SKM-1 treated with dmso at 0.1 percent for 144 hours (cell line): ENCODE results near the gene MARS1.
"Not testable (repeated sequence)": the region's sequence is repeated elsewhere in the genome, so short reads cannot be mapped to it uniquely, and the experiment has no call there.

ENCODE experiments used
- DNase-seq: peaks from one replicate; lab custom pipeline; 2025; ENCODE audit not compliant: unreplicated experiment; lab: John Stamatoyannopoulos, UW

MARS1 gene

DNA sequence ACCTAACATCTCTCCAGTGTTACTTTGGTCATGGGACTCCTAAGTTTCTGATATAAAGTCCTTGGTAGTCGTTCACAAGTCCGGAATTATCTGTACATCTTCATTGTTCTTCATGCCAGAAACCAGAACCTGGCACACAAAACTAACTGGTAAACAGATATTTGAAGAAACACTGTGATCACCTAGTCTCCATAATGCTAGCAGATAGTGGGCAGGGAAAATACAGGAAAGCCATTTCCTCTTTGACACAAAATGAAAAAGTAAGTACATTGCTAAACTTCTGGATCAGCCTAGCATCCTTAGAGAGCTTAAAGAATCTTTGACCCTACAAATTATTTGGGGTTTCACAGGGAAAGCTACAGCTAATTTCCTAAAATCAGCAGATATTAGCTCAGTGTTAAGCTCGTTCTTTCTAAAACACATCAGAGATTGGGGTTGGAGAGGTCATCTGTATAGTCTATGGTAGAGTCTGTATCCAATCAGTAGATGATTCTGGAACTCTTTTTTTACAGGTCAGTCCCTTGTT lies 27.6 kb downstream of the MARS1 start:
- DNase-seq: no peak

DNA sequence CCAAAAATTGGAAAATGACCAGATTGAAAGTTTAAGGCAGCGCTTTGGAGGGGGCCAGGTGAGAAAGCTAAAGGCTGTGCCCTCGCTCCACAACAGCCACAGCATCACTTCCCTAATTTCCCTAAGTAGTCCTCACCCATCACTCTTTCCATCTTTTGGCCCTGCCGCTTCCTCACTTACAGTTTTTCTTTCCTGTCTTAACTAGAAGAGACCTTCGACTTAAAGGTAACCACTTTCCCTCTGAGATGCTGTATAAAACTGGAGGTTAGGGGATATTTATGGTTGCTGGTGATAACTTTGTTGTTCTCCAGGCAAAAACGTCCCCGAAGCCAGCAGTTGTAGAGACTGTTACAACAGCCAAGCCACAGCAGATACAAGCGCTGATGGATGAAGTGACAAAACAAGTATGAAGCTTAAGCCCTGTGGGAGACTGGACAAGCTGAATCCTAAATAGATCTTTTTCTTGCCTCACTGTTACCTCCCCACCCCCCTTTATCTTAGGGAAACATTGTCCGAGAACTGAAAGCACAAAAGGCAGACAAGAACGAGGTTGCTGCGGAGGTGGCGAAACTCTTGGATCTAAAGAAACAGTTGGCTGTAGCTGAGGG lies 28.2 kb downstream of the MARS1 start:
- no peak for DNase-seq

DNA sequence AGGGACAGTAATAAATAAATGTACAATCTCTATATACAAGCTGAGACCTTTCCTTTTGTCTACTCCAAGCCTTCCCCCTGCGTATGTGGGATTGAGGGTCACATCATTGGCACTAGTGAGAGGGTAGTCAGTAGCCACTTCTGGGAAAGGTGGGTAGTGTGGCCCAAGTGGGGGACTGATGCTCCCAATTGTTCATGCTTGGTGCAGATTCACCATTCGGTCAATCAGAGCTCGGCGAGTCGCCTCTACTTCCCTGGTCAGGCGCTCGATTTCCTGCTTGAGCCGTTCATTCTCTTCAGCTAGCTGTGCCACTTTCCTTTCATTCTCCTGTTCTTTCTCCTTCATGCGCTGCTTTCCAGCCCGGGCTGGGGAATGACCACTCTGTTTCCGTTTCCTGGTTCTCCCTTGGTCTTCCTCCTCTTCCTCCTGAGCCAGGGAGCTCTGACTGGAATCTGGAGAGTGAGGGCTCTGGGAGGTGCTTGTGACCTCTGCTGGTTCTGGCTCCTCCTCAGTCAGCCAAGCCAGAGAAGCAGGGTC lies 28.8 kb downstream of the MARS1 start:
- no peak for DNase-seq

DNA sequence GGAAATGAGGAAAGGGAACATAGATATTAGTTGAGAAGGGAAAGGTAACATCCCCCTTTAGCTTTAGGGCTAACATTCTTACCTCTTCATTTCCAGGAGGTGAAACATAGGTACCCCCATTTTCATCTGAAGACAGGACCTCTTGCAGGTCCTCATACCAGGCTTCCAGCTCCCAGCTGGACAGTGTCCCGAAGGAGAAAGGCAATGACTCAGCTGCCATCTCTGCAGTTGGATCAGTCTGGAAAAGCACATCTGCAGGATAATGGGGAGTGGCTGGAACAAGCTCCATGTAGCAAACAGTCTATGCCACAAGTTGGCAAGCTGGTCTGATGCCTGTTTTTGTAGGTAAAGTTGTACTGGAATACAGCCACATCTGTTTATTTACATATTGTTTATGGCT lies 29.3 kb downstream of the MARS1 start:
- DNase-seq: no peak

DNA sequence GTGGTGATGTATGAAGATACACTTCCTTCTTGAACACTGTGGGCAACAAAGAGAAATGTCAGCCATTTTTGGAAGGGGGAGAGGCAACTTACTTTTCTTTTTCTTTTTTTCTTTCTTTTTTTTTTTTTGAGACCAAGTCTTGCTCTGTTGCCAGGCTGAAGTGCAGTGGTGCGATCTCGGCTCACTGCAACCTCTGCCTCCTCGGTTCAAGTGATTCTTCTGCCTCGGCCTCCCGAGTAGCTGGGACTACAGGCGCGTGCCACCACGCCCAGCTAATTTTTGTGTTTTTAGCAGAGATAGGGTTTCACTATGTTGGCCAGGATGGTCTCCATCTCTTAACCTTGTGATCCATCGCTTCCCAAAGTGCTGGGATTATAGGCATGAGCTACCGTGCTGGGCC lies 29.9 kb downstream of the MARS1 start:
- DNase-seq: not testable (repeated sequence)

DNA sequence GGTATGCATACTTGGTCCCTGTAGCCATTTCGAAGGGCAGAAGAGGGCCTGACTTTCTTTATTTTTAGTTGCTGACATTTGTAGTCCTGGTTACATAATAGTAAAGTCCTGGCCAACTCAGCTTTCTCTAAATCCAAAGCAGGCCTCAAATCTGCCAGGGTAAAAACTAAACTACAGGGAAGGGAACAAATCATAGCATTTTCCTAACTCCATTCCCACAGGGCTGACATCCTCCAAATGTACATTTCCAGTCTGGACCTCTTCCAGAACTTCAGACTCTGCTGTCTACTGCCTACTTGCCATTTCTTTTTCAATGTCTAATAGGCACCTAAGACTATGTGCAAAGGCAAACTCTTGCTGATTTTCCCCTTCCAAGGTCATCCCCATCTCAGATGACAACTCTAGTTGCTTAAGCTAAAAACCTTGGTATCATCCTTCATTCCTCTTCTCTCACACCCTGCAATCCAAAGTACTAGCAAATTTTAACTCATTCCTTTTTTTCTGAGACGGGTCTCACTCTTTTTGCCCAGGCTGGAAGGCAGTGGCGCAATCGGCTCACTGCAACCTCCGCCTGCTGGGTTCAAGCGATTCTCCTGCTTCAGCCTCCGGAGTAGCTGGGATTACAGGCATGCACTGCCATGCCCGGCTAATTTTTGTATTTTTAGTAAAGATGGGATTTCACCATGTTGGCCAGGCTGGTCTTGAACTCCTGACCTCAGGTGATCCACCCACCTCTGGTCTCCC lies 30.5 kb downstream of the MARS1 start:
- DNase-seq: no peak

DNA sequence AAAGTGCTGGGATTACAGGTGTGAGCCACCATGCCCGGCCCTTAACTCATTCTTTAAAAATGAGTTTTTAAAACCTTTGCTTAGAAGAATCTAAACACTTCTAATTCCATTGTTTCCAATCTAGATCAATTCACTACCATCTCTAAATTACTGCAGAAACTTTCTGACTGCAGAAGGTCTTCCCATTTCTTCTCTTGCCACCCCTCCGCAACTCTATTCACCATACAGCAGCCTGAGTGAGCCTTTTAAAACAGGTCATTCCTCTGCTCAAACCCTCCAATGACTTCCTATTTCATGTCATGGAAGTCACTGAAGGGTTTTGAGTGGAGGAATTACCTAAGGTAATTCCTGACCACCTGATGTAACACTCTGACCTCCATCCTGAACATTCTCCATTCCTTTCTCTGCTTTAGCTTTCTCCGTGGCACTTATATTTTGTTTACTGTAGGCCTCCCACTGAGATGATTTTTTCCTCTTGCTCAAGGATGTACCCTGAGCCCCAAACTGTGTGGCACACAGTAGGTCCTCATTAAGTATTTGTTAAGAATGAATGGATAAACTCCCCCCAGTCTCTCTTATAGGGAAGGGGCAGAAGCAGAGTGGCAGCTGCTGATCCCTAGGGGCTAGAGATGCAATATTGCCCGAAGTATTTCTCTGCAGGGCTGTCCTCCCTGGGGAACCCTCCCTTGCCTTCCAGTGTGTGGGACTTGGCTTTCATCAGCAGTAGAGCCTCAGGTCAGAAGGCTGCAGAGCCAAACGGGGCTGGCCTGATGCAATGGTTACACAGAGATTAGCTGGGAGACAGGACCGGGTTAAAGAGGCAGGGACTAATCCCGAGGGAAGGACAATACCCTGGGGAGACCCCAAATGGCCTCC lies 31.3 kb downstream of the MARS1 start:
- no peak for DNase-seq

DNA sequence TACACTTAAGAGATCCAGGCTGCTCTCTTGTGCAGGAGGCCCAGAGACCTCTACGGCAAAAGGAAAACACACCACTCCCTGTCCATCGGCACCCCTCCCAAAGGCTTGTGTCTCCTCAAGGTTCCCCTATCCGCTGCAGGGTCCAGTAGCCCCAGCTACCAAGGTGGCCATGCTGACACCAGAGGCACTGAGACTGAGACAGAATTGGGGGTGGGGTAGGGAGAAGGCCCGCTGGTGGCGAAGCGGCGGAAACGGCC lies 31.9 kb downstream of the MARS1 start:
- DNase-seq: no peak

DNA sequence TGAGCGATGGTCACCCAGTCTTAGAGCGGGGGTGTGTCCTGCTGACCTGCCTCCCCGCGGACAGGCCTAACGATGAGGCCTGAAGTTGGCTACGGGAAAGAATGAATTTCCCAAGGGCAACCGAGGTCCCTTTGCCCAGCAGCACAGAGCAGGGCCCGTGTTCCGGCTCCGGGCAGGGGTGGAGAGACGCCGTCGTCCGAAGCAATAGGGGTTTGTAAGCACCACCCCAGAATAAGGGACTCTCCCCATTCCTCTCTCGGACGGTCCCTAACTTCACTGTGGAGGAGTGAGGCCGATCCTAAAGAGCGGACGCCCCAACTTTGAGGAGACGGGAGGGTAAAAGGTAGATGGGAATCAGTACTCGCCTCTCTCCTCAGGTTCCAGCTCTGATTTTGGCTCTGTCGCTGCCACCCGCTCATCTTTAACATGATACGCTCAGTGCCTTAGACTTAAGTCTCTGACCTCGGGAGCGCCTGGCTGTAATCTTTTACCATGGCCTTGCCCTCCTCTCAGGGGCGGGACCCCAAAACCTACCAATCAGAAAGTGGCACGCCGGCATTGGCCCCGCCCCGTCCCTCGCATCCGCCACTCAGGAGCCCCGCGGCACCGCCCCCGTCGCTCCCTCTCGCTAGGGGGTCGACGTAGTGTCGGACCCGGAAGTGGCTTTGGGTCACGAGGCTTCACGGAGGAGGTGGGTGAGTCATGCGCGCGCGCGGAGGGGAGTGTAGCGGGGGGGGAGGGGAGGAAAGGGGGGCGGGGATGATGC lies 32.4 kb downstream of the MARS1 start, which contains the start of gene DDIT3:
TSS of gene DDIT3 (minus strand) at position 462 of the 766 bp plus-strand sequence. CDS start 3,108 bp downstream, outside the sequence.
- peak; percentile 81 for DNase-seq

DNA sequence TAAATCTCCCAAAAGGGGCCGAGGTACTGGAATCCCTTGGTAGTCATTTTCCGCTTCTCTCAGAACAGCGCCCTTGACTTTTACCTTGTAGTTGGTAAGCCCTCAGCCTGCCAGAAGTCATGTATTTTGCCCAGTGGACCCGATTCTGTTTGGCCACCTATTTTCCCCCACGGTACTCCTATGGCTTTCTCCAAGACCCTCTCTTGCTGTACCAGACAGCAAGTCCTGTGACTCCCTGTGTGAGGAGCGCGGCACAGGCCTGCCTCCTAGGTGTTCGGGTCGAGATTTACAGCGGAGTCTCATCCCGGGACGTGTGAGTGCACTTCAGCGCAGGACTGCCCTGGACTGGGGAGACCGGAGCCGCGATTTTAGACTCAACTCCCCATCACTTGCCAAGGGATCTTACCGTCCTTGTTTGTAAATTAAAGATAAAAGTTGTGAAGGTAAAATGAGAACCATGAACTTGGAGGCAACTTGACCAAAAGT lies 33.7 kb downstream of the MARS1 start:
- no peak for DNase-seq

DNA sequence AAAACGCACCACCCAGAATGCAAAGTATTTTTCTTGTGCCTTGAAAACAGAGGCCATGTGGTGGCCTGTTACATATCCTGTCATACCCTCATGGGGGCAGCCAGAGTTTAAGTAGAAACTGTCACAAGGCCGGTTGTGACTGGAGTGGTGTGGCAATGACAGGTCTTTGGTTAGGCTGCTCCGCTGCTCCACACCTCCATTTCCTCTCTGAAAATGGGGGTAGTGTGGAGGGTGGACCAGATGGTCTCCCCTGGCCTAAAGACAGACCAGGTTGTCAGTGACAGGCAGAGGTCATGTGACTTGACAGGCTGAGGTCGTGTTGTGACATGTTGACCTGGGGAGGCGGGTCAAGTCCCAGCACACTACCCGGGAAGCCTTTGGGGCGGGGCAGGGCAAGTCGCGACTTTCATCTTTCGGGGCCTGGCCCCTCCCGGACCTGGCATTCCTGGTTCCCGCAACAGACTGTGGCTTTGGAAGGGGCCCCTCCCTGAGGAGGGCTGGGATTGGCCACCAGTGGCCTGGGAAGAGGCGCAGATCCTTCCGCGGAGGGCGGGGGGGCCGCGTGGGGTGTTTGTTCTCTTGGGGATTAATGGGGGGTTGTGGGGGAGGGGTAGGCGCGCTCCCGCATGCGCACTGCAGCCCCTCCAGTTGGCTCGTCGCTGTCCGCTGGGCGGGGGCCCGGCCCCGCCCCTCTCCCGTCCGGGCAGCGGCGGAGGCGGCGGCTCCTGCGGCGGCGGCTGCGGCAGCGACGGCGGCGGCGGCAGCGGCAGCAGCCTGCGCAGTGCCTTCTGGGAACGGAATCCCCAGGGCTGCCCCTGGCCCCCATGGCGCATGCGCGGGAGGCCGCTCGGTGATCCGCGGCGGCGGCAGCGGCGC lies 34.4 kb downstream of the MARS1 start, which contains the start of gene MBD6:
TSS of gene MBD6 (plus strand) at position 814 of the 876 bp plus-strand sequence. CDS start 1,480 bp downstream, outside the sequence.
- DNase-seq: peak; percentile 52

DNA sequence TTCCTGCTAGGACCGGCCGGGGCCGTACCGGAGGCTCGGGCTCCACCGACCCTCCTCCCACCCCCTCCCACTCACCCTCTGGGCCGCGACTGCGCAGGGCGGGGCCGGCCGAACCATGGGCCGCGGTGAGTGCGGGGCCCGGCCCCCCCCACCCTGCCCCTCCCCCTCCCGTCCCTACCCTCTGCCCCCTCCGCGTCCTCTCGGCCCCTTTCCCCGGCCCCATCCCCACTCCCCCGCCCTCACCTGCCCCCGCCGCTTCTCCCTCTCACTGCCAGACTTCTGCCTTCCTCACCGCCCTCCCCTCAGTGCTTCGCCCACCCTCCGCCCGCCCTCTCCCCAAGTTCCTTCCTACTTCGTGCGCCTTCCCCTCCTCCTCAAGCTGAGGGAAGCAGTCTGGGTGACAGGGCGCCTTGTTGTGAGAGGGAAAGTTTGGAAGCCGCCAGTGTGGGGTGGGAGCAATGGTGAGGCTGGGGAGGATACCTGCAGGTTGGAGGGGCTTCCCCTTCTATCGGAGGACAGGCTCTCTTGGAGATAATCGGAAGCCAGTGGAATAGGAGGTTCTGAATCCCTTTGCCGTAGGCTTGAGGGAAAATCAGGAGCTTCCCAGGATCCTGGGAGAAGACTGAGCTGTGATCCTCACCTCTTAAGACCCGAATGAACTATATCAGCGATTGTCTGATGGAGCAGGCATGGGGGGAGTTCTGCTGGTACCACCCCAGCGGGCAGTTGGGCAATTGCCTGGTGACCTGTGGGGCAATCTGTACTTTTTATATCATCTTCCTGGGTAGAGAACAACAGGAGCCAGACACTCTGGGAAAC lies 35.2 kb downstream of the MARS1 start:
- DNase-seq: peak; percentile 39

DNA sequence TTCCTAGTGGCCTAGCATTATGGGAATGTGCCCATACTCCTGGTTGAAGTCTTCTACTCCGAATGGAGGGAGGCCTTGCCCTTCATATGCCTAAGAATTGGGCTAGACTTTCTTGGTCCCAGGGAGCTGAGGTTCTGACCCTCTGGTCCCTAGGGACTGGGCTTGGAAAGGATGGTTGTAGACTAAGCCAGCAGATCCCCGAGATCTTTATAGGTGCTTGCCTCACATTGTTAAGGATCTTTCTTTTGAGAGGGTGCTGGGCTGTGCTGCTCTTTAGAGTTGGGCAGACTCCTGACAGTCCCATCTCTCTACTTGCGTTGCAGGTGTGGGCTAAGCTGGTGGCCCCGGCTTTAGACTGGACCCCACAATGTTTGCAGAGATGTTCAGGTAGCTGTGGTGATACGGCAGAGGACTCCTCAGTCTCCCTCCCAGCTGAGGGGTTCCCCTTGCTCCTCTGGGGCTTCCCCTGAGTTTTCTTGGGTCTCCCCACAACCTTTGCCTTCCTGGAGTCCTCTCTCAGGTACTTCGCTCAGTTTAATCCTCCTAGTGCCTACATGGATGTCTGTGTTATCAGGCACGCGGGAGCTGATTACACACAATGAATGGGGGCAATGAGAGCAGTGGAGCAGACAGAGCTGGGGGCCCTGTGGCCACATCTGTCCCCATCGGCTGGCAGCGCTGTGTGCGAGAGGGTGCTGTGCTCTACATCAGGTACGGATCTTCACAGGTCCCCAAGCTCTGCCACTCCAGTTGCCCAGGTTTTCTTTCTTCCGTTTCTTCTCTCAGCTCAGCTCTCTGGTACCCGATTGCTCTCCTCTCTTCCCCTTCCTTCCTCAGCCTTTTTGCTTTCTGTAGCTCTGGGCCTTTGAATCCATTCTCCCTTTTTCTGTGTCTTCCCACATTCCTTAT lies 36.1 kb downstream of the MARS1 start:
- no peak for DNase-seq

DNA sequence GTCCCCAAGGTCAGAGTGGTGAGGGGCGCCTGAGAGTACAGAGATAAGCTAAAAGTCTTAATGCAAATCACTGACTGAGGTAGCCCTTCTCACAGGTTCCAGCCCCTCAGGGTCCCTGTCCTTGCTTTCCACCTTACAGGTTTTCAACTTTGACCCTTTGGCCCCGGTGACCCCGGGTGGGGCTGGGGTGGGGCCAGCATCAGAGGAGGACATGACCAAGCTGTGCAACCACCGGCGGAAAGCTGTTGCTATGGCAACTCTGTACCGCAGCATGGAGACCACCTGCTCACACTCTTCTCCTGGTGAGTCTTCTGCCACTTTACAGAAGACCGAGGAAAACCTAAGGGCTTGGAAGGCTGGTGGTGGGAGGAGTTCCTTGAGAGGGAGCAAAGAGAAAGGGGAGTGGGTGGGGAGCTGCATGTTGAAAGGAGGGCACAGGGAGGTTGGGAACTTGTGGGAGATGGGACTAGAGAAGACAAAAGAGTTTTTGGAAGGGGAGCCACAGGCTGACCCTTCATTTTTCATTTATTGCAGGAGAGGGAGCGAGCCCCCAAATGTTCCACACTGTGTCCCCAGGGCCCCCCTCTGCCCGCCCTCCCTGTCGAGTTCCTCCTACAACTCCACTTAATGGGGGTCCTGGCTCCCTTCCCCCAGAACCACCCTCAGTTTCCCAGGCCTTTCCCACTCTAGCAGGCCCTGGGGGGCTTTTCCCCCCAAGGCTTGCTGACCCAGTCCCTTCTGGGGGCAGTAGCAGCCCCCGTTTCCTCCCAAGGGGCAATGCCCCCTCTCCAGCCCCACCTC lies 37.1 kb downstream of the MARS1 start:
- no peak for DNase-seq

DNA sequence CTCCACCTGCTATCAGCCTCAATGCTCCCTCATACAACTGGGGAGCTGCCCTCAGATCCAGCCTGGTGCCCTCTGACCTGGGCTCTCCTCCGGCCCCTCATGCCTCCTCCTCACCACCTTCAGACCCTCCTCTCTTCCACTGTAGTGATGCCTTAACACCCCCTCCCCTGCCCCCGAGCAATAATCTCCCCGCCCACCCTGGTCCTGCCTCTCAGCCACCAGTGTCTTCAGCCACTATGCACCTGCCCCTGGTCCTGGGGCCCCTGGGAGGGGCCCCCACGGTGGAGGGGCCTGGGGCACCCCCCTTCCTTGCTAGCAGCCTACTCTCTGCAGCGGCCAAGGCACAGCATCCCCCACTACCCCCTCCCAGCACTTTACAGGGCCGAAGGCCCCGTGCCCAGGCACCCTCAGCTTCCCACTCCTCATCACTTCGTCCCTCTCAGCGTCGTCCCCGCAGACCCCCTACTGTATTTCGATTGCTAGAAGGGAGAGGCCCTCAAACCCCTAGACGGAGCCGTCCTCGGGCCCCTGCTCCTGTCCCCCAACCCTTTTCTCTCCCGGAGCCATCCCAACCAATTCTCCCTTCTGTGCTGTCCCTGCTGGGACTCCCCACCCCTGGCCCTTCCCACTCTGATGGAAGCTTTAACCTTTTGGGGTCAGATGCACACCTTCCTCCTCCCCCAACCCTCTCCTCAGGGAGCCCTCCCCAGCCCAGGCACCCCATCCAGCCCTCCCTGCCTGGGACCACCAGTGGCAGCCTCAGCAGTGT lies 37.9 kb downstream of the MARS1 start:
- no peak for DNase-seq
